Endothelial cell of umbilical vein (primary cell): Measurements from ENCODE around the gene SARS2. TPM values are rescaled to one million over a fixed set of nuclear protein-coding genes. Genes with fewer than 3 reads are reported as not detected.

Source experiments
- BruUV-seq: library from RNA; stranded (reverse); fragments of 400-500 nt; replicated peaks from 2 replicates; lab custom pipeline; 2021; lab: Mats Ljungman, UMichigan
- CTCF ChIA-PET: fragments of 300-600, 350-600 bp; sonication (Branson Sonifier 250); formaldehyde crosslinking; loops from one replicate; lab custom pipeline; 2021; ENCODE audit warnings: antibody characterized with exemption, inconsistent platforms; lab: Charles Lee
- POLR2A ChIA-PET: fragments of 300-600, 350-600 bp; sonication (Branson Sonifier 250); formaldehyde crosslinking; loops from one replicate; lab custom pipeline; 2021; ENCODE audit warnings: antibody characterized with exemption, inconsistent platforms; lab: Charles Lee
- DNase-seq: peaks from one replicate; pipeline ENCODE4 v3.0.0-alpha.2; 2011; ENCODE audit warnings: low read depth, low spot score
- FAIRE-seq: peaks from 2 replicates; lab custom pipeline; 2011; peaks lifted over from hg19 to GRCh38; lab: Jason Lieb, UNC
- H2AFZ ChIP-seq: 2 replicates; pipeline ENCODE4 v1.6.0; 2012; ENCODE audit warnings: low read depth, low read length, control low read depth, inconsistent platforms
- H3K27ac ChIP-seq: 2 replicates; pipeline ENCODE4 v1.5.1; 2011; ENCODE audit warnings: low read depth, mild to moderate bottlenecking, control low read depth, low read length, moderate library complexity; ENCODE audit not compliant: insufficient read depth
- H3K27me3 ChIP-seq, 2 experiments: 2 replicates each; pipeline versions ENCODE4 v1.6.0 to v1.6.1; 2011; ENCODE audit warnings: low read length in 2 of 2, mixed read lengths in 1 of 2; ENCODE audit not compliant: control insufficient read depth in 2 of 2, insufficient read depth in 2 of 2
- H3K36me3 ChIP-seq, 2 experiments: 2 replicates in 1 of 2; 3 replicates in 1 of 2; pipeline ENCODE4 v1.5.1; 2011; ENCODE audit warnings: low read length in 2 of 2, mild to moderate bottlenecking in 1 of 2, moderate library complexity in 1 of 2; ENCODE audit not compliant: control insufficient read depth in 2 of 2, insufficient read depth in 2 of 2; ENCODE audit errors: extremely low read depth in 1 of 2
- H3K4me1 ChIP-seq: 3 replicates; pipeline ENCODE4 v1.5.1; 2011; ENCODE audit warnings: mild to moderate bottlenecking, low read length; ENCODE audit not compliant: control insufficient read depth, insufficient read depth; ENCODE audit errors: extremely low read depth
- H3K4me2 ChIP-seq: 2 replicates; pipeline ENCODE4 v1.6.1; 2011; ENCODE audit warnings: low read length, control low read depth, mixed read lengths; ENCODE audit not compliant: insufficient read depth
- H3K4me3 ChIP-seq, 3 experiments: fragments of 200-600 bp in 1 of 3; sonication (generic), shearing (Covaris generic) in 1 of 3; replicated peaks in 1 of 3; 2 replicates each; pipeline ENCODE4 v1.5.1; 2011 to 2016; ENCODE audit warnings: control low read depth in 3 of 3, low read length in 3 of 3, mild to moderate bottlenecking in 2 of 3, inconsistent platforms in 1 of 3, low read depth in 1 of 3, moderate library complexity in 1 of 3; ENCODE audit not compliant: insufficient read depth in 1 of 3
- H3K79me2 ChIP-seq: 2 replicates; pipeline ENCODE4 v1.6.0; 2012; ENCODE audit warnings: low read length, inconsistent platforms; ENCODE audit not compliant: control insufficient read depth, insufficient read depth
- H3K9ac ChIP-seq: replicated peaks from 2 replicates; pipeline ENCODE3; 2011; ENCODE audit warnings: low read length, control low read depth; ENCODE audit not compliant: insufficient read depth; ENCODE audit errors: extremely low read depth
- H3K9me1 ChIP-seq: replicated peaks from 3 replicates; pipeline ENCODE4 v1.6.0; 2011; ENCODE audit warnings: mild to moderate bottlenecking, low read length; ENCODE audit not compliant: control insufficient read depth, insufficient read depth; ENCODE audit errors: extremely low read depth
- H3K9me3 ChIP-seq: replicated peaks from 2 replicates; pipeline ENCODE4 v1.5.1; 2012; ENCODE audit warnings: low read length, inconsistent platforms; ENCODE audit not compliant: control insufficient read depth, insufficient read depth
- H4K20me1 ChIP-seq: replicated peaks from 2 replicates; pipeline ENCODE3; 2011; ENCODE audit warnings: mild to moderate bottlenecking, low read length; ENCODE audit not compliant: control insufficient read depth, insufficient read depth; ENCODE audit errors: extremely low read depth
- EZH2 ChIP-seq: IDR thresholded peaks from 2 replicates; pipeline ENCODE4 v1.6.1; 2012; ENCODE audit warnings: borderline replicate concordance, low read depth, mild to moderate bottlenecking, moderate library complexity, low read length, inconsistent platforms; ENCODE audit not compliant: severe bottlenecking
- FOS ChIP-seq: IDR thresholded peaks from 2 replicates; pipeline ENCODE4 v1.6.1; 2011; ENCODE audit warnings: mild to moderate bottlenecking, low read length, moderate library complexity, borderline replicate concordance; ENCODE audit not compliant: insufficient read depth
- GATA2 ChIP-seq: IDR thresholded peaks from 2 replicates; pipeline ENCODE4 v1.7.0; 2011; ENCODE audit warnings: low read depth, mild to moderate bottlenecking, moderate library complexity, mixed read lengths, low read length; ENCODE audit not compliant: insufficient read length, insufficient read depth
- JUN ChIP-seq: IDR thresholded peaks from 2 replicates; pipeline ENCODE4 v1.6.1; 2011; ENCODE audit warnings: borderline replicate concordance, low read depth; ENCODE audit not compliant: insufficient read length, insufficient read depth
- MYC ChIP-seq: IDR thresholded peaks from one replicate; pipeline ENCODE4 v1.6.1; 2011; ENCODE audit warnings: mild to moderate bottlenecking, low read depth, low read length
- POLR2A ChIP-seq: IDR thresholded peaks from 2 replicates; pipeline ENCODE4 v1.6.1; 2012; ENCODE audit warnings: low read depth, mild to moderate bottlenecking, control low read depth, low read length
- POLR2AphosphoS5 ChIP-seq: IDR thresholded peaks from 2 replicates; pipeline ENCODE4 v1.6.1; 2012; ENCODE audit warnings: low read depth, mild to moderate bottlenecking, control low read depth, low read length, moderate library complexity; ENCODE audit not compliant: insufficient read depth
- dilution Hi-C: fragments of 300-500 bp; cut with MboI; formaldehyde crosslinking; loops from one replicate; pipeline ENCODE4 v1.15.0; 2019; ENCODE audit warnings: low sequenced_read_pairs; ENCODE audit not compliant: extremely low pct_ligation_motif_present
- intact Hi-C: fragments of 100-400 bp; cut with micrococcal nuclease; formaldehyde crosslinking; loops from one replicate; pipeline ENCODE4 v1.10.0; 2022
- polyA plus RNA-seq, 4 experiments: library from polyadenylated mRNA; depleted of rRNA in 3 of 4; stranded (reverse) in 3 of 4; unstranded in 1 of 4; fragments of >200 nt; gene quantifications; 2 replicates each; pipeline versions ENCODE4 v1.2.1 to v1.2.3, GENCODE V29; 2011 to 2012; ENCODE audit warnings: missing spikeins in 1 of 4
- total RNA-seq: library from RNA; stranded (reverse); gene quantifications from 2 replicates; pipeline ENCODE4 v1.2.3, GENCODE V29; 2021
- TF ChIP-seq, protein P1 (sequence below): IDR thresholded peaks from 2 replicates; pipeline ENCODE4 v1.6.1; 2011; ENCODE audit not compliant: insufficient read depth, insufficient read length
- TF ChIP-seq, protein P2 (sequence below), 2 donors: IDR thresholded peaks; 1 replicate in 1 of 2; 2 replicates in 1 of 2; pipeline ENCODE4 v1.5.1; 2011; ENCODE audit warnings: low read length in 2 of 2, mild to moderate bottlenecking in 2 of 2, moderate library complexity in 2 of 2, control low read depth in 1 of 2, inconsistent platforms in 1 of 2, low read depth in 1 of 2; ENCODE audit not compliant: insufficient read depth in 1 of 2; ENCODE audit errors: extremely low read depth in 1 of 2

The SARS2 gene
- total and polyA plus RNA-seq, 2 donors (not counting 3 experiments of a cell fraction or from before 2014, with no cell fraction given): 40.3 to 43.7 TPM

GRCh38 chr19:38959618-38960017 lies 29.1 kb upstream of the SARS2 start:
- Histone ChIP-seq H2AFZ (no peak overlapping the region), H3K4me2 (no peak overlapping the region), H3K27me3 (no peaks in the 10 kb centered on the region), H3K36me3 (peaks cover 0 to 2% of the 10 kb centered on the region in 2 experiments), H3K27ac (no peak overlapping the region), H3K4me3 (no peak overlapping the region), H3K9me3 (no peaks in the 10 kb centered on the region), H3K4me1 (peaks cover 2% of the 10 kb centered on the region), H3K79me2 (no peaks in the 10 kb centered on the region), H3K9me1 (no peaks in the 10 kb centered on the region), H4K20me1 (no peaks in the 10 kb centered on the region), H3K9ac (no peak overlapping the region)
- no peak for TF ChIP-seq FOS
- TF ChIP-seq POLR2AphosphoS5: no peak
- no peak for TF ChIP-seq JUN
- TF ChIP-seq EZH2: no peak
- TF ChIP-seq, protein P1, sequence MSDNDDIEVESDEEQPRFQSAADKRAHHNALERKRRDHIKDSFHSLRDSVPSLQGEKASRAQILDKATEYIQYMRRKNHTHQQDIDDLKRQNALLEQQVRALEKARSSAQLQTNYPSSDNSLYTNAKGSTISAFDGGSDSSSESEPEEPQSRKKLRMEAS: no peak
- TF ChIP-seq, protein P2, sequence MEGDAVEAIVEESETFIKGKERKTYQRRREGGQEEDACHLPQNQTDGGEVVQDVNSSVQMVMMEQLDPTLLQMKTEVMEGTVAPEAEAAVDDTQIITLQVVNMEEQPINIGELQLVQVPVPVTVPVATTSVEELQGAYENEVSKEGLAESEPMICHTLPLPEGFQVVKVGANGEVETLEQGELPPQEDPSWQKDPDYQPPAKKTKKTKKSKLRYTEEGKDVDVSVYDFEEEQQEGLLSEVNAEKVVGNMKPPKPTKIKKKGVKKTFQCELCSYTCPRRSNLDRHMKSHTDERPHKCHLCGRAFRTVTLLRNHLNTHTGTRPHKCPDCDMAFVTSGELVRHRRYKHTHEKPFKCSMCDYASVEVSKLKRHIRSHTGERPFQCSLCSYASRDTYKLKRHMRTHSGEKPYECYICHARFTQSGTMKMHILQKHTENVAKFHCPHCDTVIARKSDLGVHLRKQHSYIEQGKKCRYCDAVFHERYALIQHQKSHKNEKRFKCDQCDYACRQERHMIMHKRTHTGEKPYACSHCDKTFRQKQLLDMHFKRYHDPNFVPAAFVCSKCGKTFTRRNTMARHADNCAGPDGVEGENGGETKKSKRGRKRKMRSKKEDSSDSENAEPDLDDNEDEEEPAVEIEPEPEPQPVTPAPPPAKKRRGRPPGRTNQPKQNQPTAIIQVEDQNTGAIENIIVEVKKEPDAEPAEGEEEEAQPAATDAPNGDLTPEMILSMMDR (IDR thresholded peaks at IDR 0.05; ENCODE audit: extremely low read depth in 1 of 2, insufficient read depth in 1 of 2, low read depth in 1 of 2, low read length in 2 of 2): no peak
- TF ChIP-seq MYC: no peak
- TF ChIP-seq GATA2: no peak
- no peak for TF ChIP-seq POLR2A
- intact Hi-C loops: no loop called here
- CTCF ChIA-PET: interaction anchor here (0.8 to 3.9 kb wide), 6 partner anchors 19 to 163 kb away, joined by 3 to 10 read pairs (median 3); no protein-coding TSS in a partner anchor
- no TSS peak for BruUV-seq
- DNase-seq: no peak
- POLR2A ChIA-PET: no interaction called here
- no peak for FAIRE-seq
- dilution Hi-C loops: no loop called here
